ENCODE results near the gene EPHA8. TPM values are rescaled to one million over a fixed set of nuclear protein-coding genes. Genes with fewer than 3 reads are reported as not detected.

EPHA8 gene
- total RNA-seq, 1 donor from 2014 or later = 0.69 TPM

GRCh38 chr1:22552021-22552420 lies 11.3 kb upstream of the EPHA8 start:
- Mint-ChIP-seq H3K9me3 (ENCODE audit: unreplicated experiment) (peaks cover 4% of the 10 kb centered on the region), H3K36me3 (ENCODE audit: unreplicated experiment) (peaks cover 3% of the 10 kb centered on the region), H3K27ac (ENCODE audit: unreplicated experiment) (no peak overlapping the region), H3K27me3 (ENCODE audit: unreplicated experiment) (peaks cover 21% of the 10 kb centered on the region), H3K4me3 (ENCODE audit: unreplicated experiment) (no peak overlapping the region), H3K4me1 (ENCODE audit: low read depth, unreplicated experiment) (peaks cover 13% of the 10 kb centered on the region)
- TF ChIP-seq CTCF (IDR thresholded peaks at IDR 0.05; ENCODE audit: partially characterized antibody, unreplicated experiment) = no peak
- no peak for DNase-seq

GRCh38 chr1:22553104-22553880 lies 10.0 kb upstream of the EPHA8 start:
- peaks cover 23% of the 10 kb centered on the region for H3K27me3 Mint-ChIP-seq (ENCODE audit: unreplicated experiment)
- no peak for DNase-seq
- TF ChIP-seq CTCF (IDR thresholded peaks at IDR 0.05; ENCODE audit: partially characterized antibody, unreplicated experiment) = no peak
- peaks cover 13% of the 10 kb centered on the region for H3K4me1 Mint-ChIP-seq (ENCODE audit: low read depth, unreplicated experiment)
- H3K36me3 Mint-ChIP-seq (ENCODE audit: unreplicated experiment) = no peaks in the 10 kb centered on the region
- H3K27ac Mint-ChIP-seq (ENCODE audit: unreplicated experiment) = no peak overlapping the region
- peaks cover 4% of the 10 kb centered on the region for H3K9me3 Mint-ChIP-seq (ENCODE audit: unreplicated experiment)
- H3K4me3 Mint-ChIP-seq (ENCODE audit: unreplicated experiment) = no peak overlapping the region

- TF ChIP-seq CTCF (IDR thresholded peaks at IDR 0.05; ENCODE audit: partially characterized antibody, unreplicated experiment) = no peak
- peaks cover 11% of the 10 kb centered on the region for H3K4me1 Mint-ChIP-seq (ENCODE audit: low read depth, unreplicated experiment)
- peaks cover 19% of the 10 kb centered on the region for H3K27me3 Mint-ChIP-seq (ENCODE audit: unreplicated experiment)
- peaks cover under 1% of the 10 kb centered on the region for H3K9me3 Mint-ChIP-seq (ENCODE audit: unreplicated experiment)
- no peak overlapping the region for H3K4me3 Mint-ChIP-seq (ENCODE audit: unreplicated experiment)
- no peaks in the 10 kb centered on the region for H3K36me3 Mint-ChIP-seq (ENCODE audit: unreplicated experiment)
- no peak for DNase-seq
- no peak overlapping the region for H3K27ac Mint-ChIP-seq (ENCODE audit: unreplicated experiment)
These were observed 9.2 kb upstream of the EPHA8 start for GRCh38 chr1:22553991-22554522.

DNA sequence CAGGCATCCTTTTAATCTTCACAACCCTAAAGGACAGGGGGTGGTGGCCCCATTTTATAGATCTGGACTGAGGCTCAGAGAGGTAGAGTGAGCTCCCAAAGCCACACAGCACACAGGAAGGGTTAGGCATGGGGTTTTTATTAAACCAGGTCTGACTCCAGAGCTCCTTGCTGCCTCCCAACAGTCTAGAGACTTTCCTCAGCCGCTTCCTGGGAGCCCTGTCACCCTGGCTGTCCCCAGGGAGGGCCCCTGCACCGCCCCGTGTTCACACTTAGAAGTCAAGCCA lies 8.0 kb upstream of the EPHA8 start:
- no peak overlapping the region for H3K4me3 Mint-ChIP-seq (ENCODE audit: unreplicated experiment)
- no peak overlapping the region for H3K27ac Mint-ChIP-seq (ENCODE audit: unreplicated experiment)
- no peak for DNase-seq
- no peak for TF ChIP-seq CTCF (IDR thresholded peaks at IDR 0.05; ENCODE audit: partially characterized antibody, unreplicated experiment)
- H3K4me1 Mint-ChIP-seq (ENCODE audit: low read depth, unreplicated experiment) = peaks cover 11% of the 10 kb centered on the region
- H3K36me3 Mint-ChIP-seq (ENCODE audit: unreplicated experiment) = no peaks in the 10 kb centered on the region
- H3K27me3 Mint-ChIP-seq (ENCODE audit: unreplicated experiment) = peaks cover 21% of the 10 kb centered on the region
- no peaks in the 10 kb centered on the region for H3K9me3 Mint-ChIP-seq (ENCODE audit: unreplicated experiment)

GRCh38 chr1:22556391-22557104 lies 6.7 kb upstream of the EPHA8 start:
- Mint-ChIP-seq H3K9me3 (ENCODE audit: unreplicated experiment) (peaks cover 2% of the 10 kb centered on the region), H3K27ac (ENCODE audit: unreplicated experiment) (peak overlapping the region; percentile 9), H3K4me1 (ENCODE audit: low read depth, unreplicated experiment) (peaks cover 11% of the 10 kb centered on the region), H3K36me3 (ENCODE audit: unreplicated experiment) (no peaks in the 10 kb centered on the region), H3K4me3 (ENCODE audit: unreplicated experiment) (no peak overlapping the region), H3K27me3 (ENCODE audit: unreplicated experiment) (peaks cover 30% of the 10 kb centered on the region)
- no peak for DNase-seq
- TF ChIP-seq CTCF (IDR thresholded peaks at IDR 0.05; ENCODE audit: partially characterized antibody, unreplicated experiment) = no peak
